ENCODE data around the gene RSPO3. TPM values are rescaled to one million over a fixed set of nuclear protein-coding genes. Genes with fewer than 3 reads are reported as not detected.

The RSPO3 gene
- total RNA-seq, 1 experiment from 2014 or later, result not detected

DNA sequence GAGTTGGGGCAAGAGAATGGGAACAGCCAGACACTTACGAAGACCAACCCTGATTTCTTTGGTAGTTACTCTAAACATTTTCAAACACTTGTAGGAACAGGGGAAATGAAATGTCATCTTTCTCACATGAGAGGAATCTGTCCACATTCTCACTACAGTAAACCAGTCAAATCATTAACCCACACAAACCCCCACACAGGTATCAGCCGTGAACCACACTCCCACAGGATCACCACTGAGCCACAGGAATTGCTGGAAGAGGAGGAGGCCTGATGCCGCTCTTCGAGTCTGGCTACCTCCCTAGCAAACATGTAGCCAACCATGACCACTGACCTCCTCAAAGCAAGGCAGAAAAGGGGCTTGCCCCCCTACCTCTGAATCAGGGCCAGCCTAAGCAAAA lies 6.9 kb upstream of the RSPO3 start:
- POLR2A ChIA-PET, result no interaction called here
- H4K20me1 ChIP-seq (ENCODE audit: insufficient read depth), result no peaks in the 10 kb centered on the region
- no peaks in the 10 kb centered on the region for H3K9me2 ChIP-seq (ENCODE audit: insufficient read depth)
- RAD21 ChIA-PET (ENCODE audit: low non-redundant PET in 1 of 2, low total read pairs in 2 of 2, uncharacterized antibody in 2 of 2, unreplicated experiment in 2 of 2), result no interaction called here
- DNase-seq (ENCODE audit: low read depth, low spot score) (no peak), ATAC-seq (no peak)
- H3K4me2 ChIP-seq (ENCODE audit: low read length), result no peak overlapping the region
- H3K36me3 ChIP-seq (ENCODE audit: control insufficient read depth in 1 of 2, insufficient read depth in 2 of 2, low read length in 2 of 2), result no peaks in the 10 kb centered on the region
- no peaks in the 10 kb centered on the region for H3K9me3 ChIP-seq (ENCODE audit: control insufficient read depth in 1 of 2, insufficient read depth in 1 of 2, low read depth in 1 of 2, low read length in 2 of 2)
- BruUV-seq (replicated peaks), result no TSS peak
- TF ChIP-seq ZFX (IDR thresholded peaks at IDR 0.05) (no peak), RAD21 (IDR thresholded peaks at IDR 0.05; ENCODE audit: low read depth) (no peak)
- CTCF ChIA-PET, result no interaction called here
- no peak overlapping the region for H3K27ac ChIP-seq (ENCODE audit: low read depth, low read length)
- H3K9ac ChIP-seq (ENCODE audit: low read length), result no peak overlapping the region
- H3K4me3 ChIP-seq (replicated peaks in 1 of 2; ENCODE audit: low read depth in 1 of 2, low read length in 2 of 2), result no peak overlapping the region
- intact Hi-C loops (cut with micrococcal nuclease), result no loop called here
- H3K4me1 ChIP-seq (ENCODE audit: control insufficient read depth in 1 of 2, insufficient read depth in 2 of 2, low read length in 2 of 2), result no peaks in the 10 kb centered on the region
- no peaks in the 10 kb centered on the region for H3K79me2 ChIP-seq (ENCODE audit: insufficient read depth, low read length)
- H3K27me3 ChIP-seq (ENCODE audit: insufficient read depth, low read length), result peaks cover 34% of the 10 kb centered on the region
- H2AFZ ChIP-seq (ENCODE audit: low read depth, low read length, poor library complexity, severe bottlenecking), result no peak overlapping the region

- H3K27ac ChIP-seq (ENCODE audit: low read depth, low read length), result no peak overlapping the region
- intact Hi-C loops (cut with micrococcal nuclease), result no loop called here
- no peak overlapping the region for H2AFZ ChIP-seq (ENCODE audit: low read depth, low read length, poor library complexity, severe bottlenecking)
- POLR2A ChIA-PET, result no interaction called here
- H3K9me2 ChIP-seq (ENCODE audit: insufficient read depth), result no peaks in the 10 kb centered on the region
- no peak overlapping the region for H3K4me2 ChIP-seq (ENCODE audit: low read length)
- H3K4me3 ChIP-seq (replicated peaks in 1 of 2; ENCODE audit: low read depth in 1 of 2, low read length in 2 of 2), result no peak overlapping the region
- no peak for ATAC-seq
- RAD21 ChIA-PET (ENCODE audit: low non-redundant PET in 1 of 2, low total read pairs in 2 of 2, uncharacterized antibody in 2 of 2, unreplicated experiment in 2 of 2), result no interaction called here
- no peaks in the 10 kb centered on the region for H4K20me1 ChIP-seq (ENCODE audit: insufficient read depth)
- CTCF ChIA-PET, result interaction anchor here (0.7 kb wide), 1 partner anchor 938 kb away, joined by 3 read pairs; no protein-coding TSS in a partner anchor
- peaks cover 35% of the 10 kb centered on the region for H3K27me3 ChIP-seq (ENCODE audit: insufficient read depth, low read length)
- no peaks in the 10 kb centered on the region for H3K9me3 ChIP-seq (ENCODE audit: control insufficient read depth in 1 of 2, insufficient read depth in 1 of 2, low read depth in 1 of 2, low read length in 2 of 2)
- DNase-seq (ENCODE audit: low read depth, low spot score), result no peak
- BruUV-seq (replicated peaks), result no TSS peak
- H3K79me2 ChIP-seq (ENCODE audit: insufficient read depth, low read length), result no peaks in the 10 kb centered on the region
- no peaks in the 10 kb centered on the region for H3K36me3 ChIP-seq (ENCODE audit: control insufficient read depth in 1 of 2, insufficient read depth in 2 of 2, low read length in 2 of 2)
- no peak overlapping the region for H3K9ac ChIP-seq (ENCODE audit: low read length)
- no peaks in the 10 kb centered on the region for H3K4me1 ChIP-seq (ENCODE audit: control insufficient read depth in 1 of 2, insufficient read depth in 2 of 2, low read length in 2 of 2)
- TF ChIP-seq YY1 (IDR thresholded peaks at IDR 0.05; ENCODE audit: extremely low read depth, insufficient replicate concordance, low read depth, low read length), result no peak
- TF ChIP-seq MAX (IDR thresholded peaks at IDR 0.05), result no peak
- no peak for TF ChIP-seq RAD21 (IDR thresholded peaks at IDR 0.05; ENCODE audit: low read depth)
- TF ChIP-seq CBX3 (IDR thresholded peaks at IDR 0.05; ENCODE audit: low read depth), result no peak
- TF ChIP-seq FOSL1 (IDR thresholded peaks at IDR 0.05; ENCODE audit: low read depth), result no peak
- no peak for TF ChIP-seq EZH2 (IDR thresholded peaks at IDR 0.05)
- TF ChIP-seq SP1 (IDR thresholded peaks at IDR 0.05; ENCODE audit: low read depth), result no peak
- no peak for TF ChIP-seq ELF1 (IDR thresholded peaks at IDR 0.05; ENCODE audit: borderline replicate concordance, low read depth)
- no peak for TF ChIP-seq EGR1 (IDR thresholded peaks at IDR 0.05; ENCODE audit: low read depth)
- no peak for TF ChIP-seq CEBPB (IDR thresholded peaks at IDR 0.05; ENCODE audit: low read depth)
- TF ChIP-seq, protein P1, sequence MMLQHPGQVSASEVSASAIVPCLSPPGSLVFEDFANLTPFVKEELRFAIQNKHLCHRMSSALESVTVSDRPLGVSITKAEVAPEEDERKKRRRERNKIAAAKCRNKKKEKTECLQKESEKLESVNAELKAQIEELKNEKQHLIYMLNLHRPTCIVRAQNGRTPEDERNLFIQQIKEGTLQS (IDR thresholded peaks at IDR 0.05), result no peak
- no peak for TF ChIP-seq ZFX (IDR thresholded peaks at IDR 0.05)
- no peak for TF ChIP-seq SIN3A (IDR thresholded peaks at IDR 0.05; ENCODE audit: low read depth)
- no peak for TF ChIP-seq ZBTB33 (IDR thresholded peaks at IDR 0.05; ENCODE audit: extremely low read depth, insufficient replicate concordance, low read length)
- no peak for TF ChIP-seq CTCF (IDR thresholded peaks at IDR 0.05 in 2 of 3, conservative IDR thresholded peaks at IDR 0.05 in 1 of 3; ENCODE audit: borderline replicate concordance in 1 of 3, insufficient read depth in 1 of 3, low read depth in 2 of 3, low read length in 2 of 3)
- no peak for TF ChIP-seq POLR2AphosphoS5 (IDR thresholded peaks at IDR 0.05; ENCODE audit: low read depth, low read length)
Measured at GRCh38 chr6:127114214-127114760, 4.2 kb upstream of the RSPO3 start.
